IMR-90 (cell line): ENCODE measurements around the gene ALKBH1.

Experiments
- CEBPB ChIP-seq: IDR thresholded peaks from 2 replicates; pipeline ENCODE4 v1.6.1; 2012; ENCODE audit warnings: low read depth, low read length, improper control_type of control experiment
- CTCF ChIP-seq: conservative IDR thresholded peaks from 2 replicates; pipeline ENCODE4 v1.5.1; 2012; ENCODE audit warnings: mild to moderate bottlenecking, low read depth, low read length, improper control_type of control experiment
- POLR2A ChIP-seq: IDR thresholded peaks from 2 replicates; pipeline ENCODE4 v1.6.1; 2012; ENCODE audit warnings: mild to moderate bottlenecking, low read depth, low read length
- RAD21 ChIP-seq: IDR thresholded peaks from 2 replicates; pipeline ENCODE4 v1.6.1; 2012; ENCODE audit warnings: low read length, improper control_type of control experiment
- RCOR1 ChIP-seq: IDR thresholded peaks from 2 replicates; pipeline ENCODE4 v1.6.1; 2012; ENCODE audit warnings: mild to moderate bottlenecking, low read length, improper control_type of control experiment; ENCODE audit not compliant: insufficient replicate concordance
- USF2 ChIP-seq: fragments of 150-350 bp; IDR thresholded peaks from 2 replicates; pipeline ENCODE4 v1.6.1; 2017; ENCODE audit warnings: mild to moderate bottlenecking, antibody characterized with exemption, low read length, low read depth

- TF ChIP-seq CTCF (no peak), RCOR1 (no peak), USF2 (no peak), POLR2A (no peak), CEBPB (no peak), RAD21 (no peak)
Measured at GRCh38 chr14:77682158-77682553, 25.7 kb downstream of the ALKBH1 start.
